Right ventricle myocardium inferior (tissue), 1 donor: Measurements from ENCODE around the gene ACD. TPM values are rescaled to one million over a fixed set of nuclear protein-coding genes. Genes with fewer than 3 reads are reported as not detected.
"Not testable (repeated sequence)": the region's sequence is repeated elsewhere in the genome, so short reads cannot be mapped to it uniquely, and the experiment has no call there.

ENCODE experiments used
- ATAC-seq: fragments of 200-7000 bp; cut with Tn5 transposase; one replicate; pipeline ENCODE4 v1.9.1; 2020; ENCODE audit warnings: mild to moderate bottlenecking, moderate library complexity
- DNase-seq: peaks from one replicate; pipeline ENCODE4 v3.0.0; 2021; ENCODE audit errors: missing footprints
- intact Hi-C: fragments of 100-400 bp; cut with DNase I; formaldehyde crosslinking; loops from one replicate; pipeline ENCODE4 v1.11.0; 2022
- long read RNA-seq: library from polyadenylated mRNA; unstranded; transcript quantifications from one replicate; pipeline ENCODE4 v2.0.0, GENCODE V29; 2021
- total RNA-seq: library from RNA; stranded (reverse); fragmentation: NEBNext Ultra II Directional; extraction: Animal tissue kit (Norgen Biotek cat#: 25700); gene quantifications from one replicate; pipeline ENCODE4 v1.2.1, GENCODE V29; 2021
- donor health status: DM: no; HTN: yes; CAD: no; lungs with severe emphysema.

The ACD gene
- 9.7 TPM for total RNA-seq
- long read RNA-seq, transcript ACD-214 (12 exons, 2,065 nt) = major isoform, 7 of 11 reads
- long read RNA-seq, partial matches to known transcripts = 1 of 11 reads
- long read RNA-seq, other reads (novel, unspliced or antisense) = 2 of 11 reads

DNA sequence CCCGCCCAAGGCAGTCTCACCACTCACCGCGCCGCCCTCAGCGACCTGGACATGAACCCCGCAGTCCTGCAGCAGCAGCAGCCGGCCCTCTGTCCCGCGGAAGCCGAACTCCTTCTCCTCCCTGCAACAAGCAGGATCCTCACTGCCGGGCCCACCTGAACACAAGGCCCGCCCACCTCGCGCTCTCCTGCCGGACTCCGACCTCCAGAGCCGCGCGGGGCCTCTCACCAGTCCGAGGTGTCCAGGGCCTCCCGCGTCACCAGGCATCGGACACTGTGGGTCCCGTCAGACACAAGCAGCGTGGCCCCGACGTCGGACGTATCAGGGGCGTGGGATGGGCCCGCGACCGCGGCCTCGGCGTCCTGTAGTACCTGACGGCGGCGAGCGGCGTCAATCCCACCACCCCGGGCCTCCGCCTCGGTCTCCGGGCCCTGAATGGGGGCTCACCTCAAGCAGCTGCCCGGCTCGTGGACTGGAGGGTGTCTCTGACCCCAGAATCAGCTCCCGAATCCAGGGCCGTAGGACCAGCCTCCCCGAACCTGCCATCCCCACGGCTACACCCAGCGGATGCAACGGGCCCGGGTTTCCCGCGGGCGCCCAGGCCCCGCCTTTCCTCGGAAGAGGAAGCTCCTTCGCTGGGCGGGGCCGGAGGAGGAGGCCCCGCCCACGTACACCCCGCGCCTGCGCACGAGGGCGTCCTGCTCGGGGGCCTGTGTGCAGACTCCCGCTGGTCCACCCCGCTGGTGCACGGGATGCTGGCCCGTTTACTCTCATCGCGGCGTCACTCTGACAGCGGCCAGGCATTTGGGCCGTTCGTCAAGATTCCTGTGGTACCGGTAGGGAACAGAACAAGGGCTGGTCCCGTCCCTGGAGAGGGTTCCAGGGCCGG, at the start of gene ACD:
Gene ACD, minus strand, starts transcription at position 586 of the 889 bp plus-strand sequence. Its CDS starts 40 bp downstream, at position 546.
- intact Hi-C loops = no loop called here
- DNase-seq = peak; percentile 95
- ATAC-seq = peak; percentile 94

- DNase-seq (no peak), ATAC-seq (no peak)
- intact Hi-C loops = no loop called here
Observed at GRCh38 chr16:67709050-67709449, 49.0 kb upstream of the ACD start.

DNA sequence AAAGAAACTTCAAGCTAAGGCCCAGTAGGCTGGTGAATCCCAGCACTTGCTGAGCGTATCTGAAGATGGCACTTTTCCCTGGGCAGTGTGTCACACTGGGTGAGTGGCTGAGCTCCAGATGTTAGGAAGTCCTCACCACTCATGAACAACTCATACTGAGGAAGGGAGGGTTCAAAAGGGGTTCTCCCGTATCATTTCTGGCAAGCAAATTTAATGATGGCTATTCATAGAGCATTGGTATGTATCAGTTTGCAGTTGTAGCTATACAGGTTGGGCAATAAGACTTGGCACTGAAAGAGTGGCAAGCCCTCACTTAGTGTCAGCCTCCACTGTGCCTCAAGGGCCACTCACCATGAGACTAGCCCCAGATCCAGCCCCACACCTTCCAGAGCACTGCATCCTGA, 48.3 kb upstream of the ACD start:
- intact Hi-C loops = no loop called here
- no peak for DNase-seq
- no peak for ATAC-seq

GRCh38 chr16:67707790-67708189, 47.7 kb upstream of the ACD start:
- no peak for ATAC-seq
- intact Hi-C loops = no loop called here
- no peak for DNase-seq

- intact Hi-C loops = no loop called here
- no peak for ATAC-seq
- no peak for DNase-seq
Observed at GRCh38 chr16:67707210-67707609, 47.1 kb upstream of the ACD start.

DNA sequence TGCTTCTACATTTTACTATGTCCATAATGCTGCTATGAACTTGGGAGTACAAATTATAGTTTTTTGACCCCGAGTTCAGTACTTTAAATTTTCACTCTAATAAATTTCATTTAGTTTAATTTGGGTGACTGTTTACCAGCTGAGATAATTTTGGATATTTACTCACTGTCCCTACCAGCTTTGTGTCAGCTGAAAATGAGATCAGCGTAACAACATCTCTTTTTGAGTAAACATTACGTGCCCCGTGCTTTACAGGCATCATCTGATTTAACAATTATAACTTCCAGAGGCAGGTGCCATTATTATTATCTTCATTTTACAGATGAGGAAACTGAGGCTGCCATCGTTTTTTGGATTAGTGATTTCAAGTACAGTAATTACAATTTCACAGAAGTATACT, 44.0 kb upstream of the ACD start:
- ATAC-seq (no peak), DNase-seq (no peak)
- intact Hi-C loops = no loop called here

GRCh38 chr16:67703626-67704025, 43.6 kb upstream of the ACD start:
- no peak for ATAC-seq
- intact Hi-C loops = no loop called here
- DNase-seq = no peak

DNA sequence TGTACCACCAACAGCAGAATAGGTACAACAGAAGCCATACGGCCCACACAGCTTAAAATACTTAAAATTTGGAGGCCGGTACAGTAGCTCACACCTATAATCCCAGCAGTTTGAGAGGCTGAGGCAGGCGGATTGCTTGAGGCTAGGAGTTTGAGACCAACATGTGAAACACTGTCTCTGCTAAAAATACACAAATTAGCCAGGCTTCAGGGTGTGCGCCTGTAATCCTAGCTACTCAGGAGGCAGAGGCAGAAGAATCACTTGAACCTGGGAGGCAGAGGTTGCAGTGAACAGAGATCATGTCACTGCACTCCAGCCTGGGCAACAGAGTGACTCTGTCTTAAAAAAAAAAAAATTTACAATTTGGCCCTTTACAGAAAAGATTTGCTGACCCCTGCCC, 42.1 kb upstream of the ACD start:
- intact Hi-C loops = no loop called here
- ATAC-seq = no peak
- no peak for DNase-seq

GRCh38 chr16:67701420-67701819, 41.4 kb upstream of the ACD start:
- ATAC-seq = no peak
- intact Hi-C loops = no loop called here
- DNase-seq = no peak

GRCh38 chr16:67699265-67699664, 39.2 kb upstream of the ACD start:
- no peak for DNase-seq
- no peak for ATAC-seq
- intact Hi-C loops = no loop called here

GRCh38 chr16:67697422-67698185, 37.5 kb upstream of the ACD start:
- no peak for ATAC-seq
- no peak for DNase-seq
- intact Hi-C loops = no loop called here

DNA sequence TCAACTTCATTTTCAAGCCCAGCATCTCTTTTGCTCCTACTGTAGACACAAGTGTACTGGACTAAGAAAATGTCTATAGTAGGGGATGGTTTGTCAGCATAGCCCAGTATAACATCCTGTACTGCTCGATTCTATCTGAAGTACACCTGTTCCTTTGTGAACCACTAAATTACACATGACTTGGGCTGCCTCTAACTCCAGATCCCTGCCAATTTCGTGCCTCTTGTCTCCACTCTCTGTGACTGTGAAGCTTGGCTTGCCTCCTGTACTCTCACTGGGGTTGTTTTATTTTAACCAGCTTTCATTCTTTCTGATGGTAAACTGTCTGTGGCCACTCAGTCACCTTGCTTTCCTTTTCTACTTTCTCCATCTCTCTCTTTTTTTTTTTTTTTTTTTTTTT, 34.6 kb upstream of the ACD start:
- no peak for DNase-seq
- ATAC-seq = peak; percentile 34
- intact Hi-C loops = no loop called here

DNA sequence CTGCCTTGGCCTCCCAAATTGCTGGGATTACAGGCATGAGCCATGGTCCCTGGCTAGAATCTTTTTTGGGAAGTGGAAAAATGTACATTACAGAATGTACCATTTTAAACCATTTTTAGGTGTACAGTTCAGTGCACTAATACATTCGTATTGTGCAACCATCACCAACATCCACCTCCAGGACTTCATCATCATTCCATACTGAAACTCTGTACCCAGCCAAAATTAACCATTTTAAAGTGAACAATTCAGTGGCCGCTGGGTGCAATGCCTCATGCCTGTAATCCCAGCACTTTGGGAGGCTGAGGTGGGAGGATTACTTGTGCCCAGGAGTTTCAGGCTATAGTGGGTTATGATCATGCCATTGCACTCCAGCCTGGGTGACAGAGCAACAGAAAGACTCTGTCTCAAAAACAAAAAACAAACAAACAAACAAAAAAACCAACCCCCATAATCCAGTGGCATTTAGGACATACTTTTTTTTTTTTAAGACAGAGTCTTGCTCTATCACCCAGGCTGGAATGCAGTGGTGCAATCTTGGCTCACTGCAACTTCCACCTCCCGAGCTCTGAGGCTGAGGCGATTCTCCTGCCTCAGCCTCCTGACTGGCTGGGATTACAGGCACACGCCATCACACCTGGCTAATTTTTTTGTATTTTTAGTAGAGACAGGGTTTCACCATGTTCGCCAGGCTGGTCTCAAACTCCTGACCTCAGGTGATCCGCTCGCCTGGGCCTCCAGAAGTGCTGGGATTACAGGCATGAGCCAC, 33.6 kb upstream of the ACD start:
- DNase-seq, intact Hi-C loops, ATAC-seq: not testable (repeated sequence)

GRCh38 chr16:67685388-67686112, 25.5 kb upstream of the ACD start:
- DNase-seq = no peak
- intact Hi-C loops = no loop called here
- no peak for ATAC-seq

- intact Hi-C loops = no loop called here
- no peak for ATAC-seq
- no peak for DNase-seq
Observed at GRCh38 chr16:67683767-67684166, 23.7 kb upstream of the ACD start.

- intact Hi-C loops = no loop called here
- DNase-seq = no peak
- no peak for ATAC-seq
Observed at GRCh38 chr16:67679935-67680897, 20.2 kb upstream of the ACD start.

- DNase-seq (no peak), ATAC-seq (no peak)
- intact Hi-C loops = no loop called here
Observed at GRCh38 chr16:67678354-67679023, 18.4 kb upstream of the ACD start.
